Spleen (tissue), 11 donors: Measurements from ENCODE around the gene TRNP1. TPM values are rescaled to one million over a fixed set of nuclear protein-coding genes. Genes with fewer than 3 reads are reported as not detected.

Experiments
- DNase-seq: peaks from one replicate; pipeline ENCODE4 v3.0.0-alpha.2; 2020
- H3K27ac ChIP-seq, 8 donors: fragments of 200-600 bp; sonication (generic) in 7 of 8; 1 replicate in 4 of 8; 2 replicates in 4 of 8; pipeline versions ENCODE4 v1.5.0 to v1.8.0; 2016 to 2021; ENCODE audit warnings: inconsistent platforms in 4 of 8, mild to moderate bottlenecking in 4 of 8, moderate library complexity in 1 of 8
- H3K27me3 ChIP-seq, 7 donors: fragments of 200-600 bp; sonication (generic) in 6 of 7; replicated peaks in 1 of 7; 1 replicate in 4 of 7; 2 replicates in 3 of 7; pipeline versions ENCODE4 v1.5.0 to v1.8.0; 2016 to 2021; ENCODE audit warnings: inconsistent platforms in 3 of 7, mild to moderate bottlenecking in 1 of 7
- H3K36me3 ChIP-seq, 6 donors: fragments of 200-600 bp; sonication (generic) in 5 of 6; 1 replicate in 4 of 6; 2 replicates in 2 of 6; pipeline versions ENCODE4 v1.5.0 to v1.8.0; 2016 to 2021; ENCODE audit warnings: inconsistent platforms in 2 of 6
- H3K4me1 ChIP-seq, 6 donors: fragments of 200-600 bp; sonication (generic) in 5 of 6; 1 replicate in 3 of 6; 2 replicates in 3 of 6; pipeline versions ENCODE4 v1.5.0 to v1.8.0; 2016 to 2021; ENCODE audit warnings: inconsistent platforms in 3 of 6
- H3K4me3 ChIP-seq, 8 donors: fragments of 200-600 bp; sonication (generic) in 7 of 8; 1 replicate in 4 of 8; 2 replicates in 4 of 8; pipeline versions ENCODE4 v1.5.0 to v1.8.0; 2016 to 2021; ENCODE audit warnings: inconsistent platforms in 4 of 8, mild to moderate bottlenecking in 4 of 8, moderate library complexity in 2 of 8
- H3K9me3 ChIP-seq, 8 donors: fragments of 200-600 bp; sonication (generic) in 7 of 8; 1 replicate in 4 of 8; 2 replicates in 4 of 8; pipeline versions ENCODE4 v1.5.0 to v1.8.0; 2016 to 2021; ENCODE audit warnings: inconsistent platforms in 4 of 8
- POLR2A ChIP-seq, 3 donors: fragments of 450-650 bp; IDR thresholded peaks; one replicate each; pipeline ENCODE4 v1.5.1; 2017; ENCODE audit warnings: antibody characterized with exemption in 3 of 3, mild to moderate bottlenecking in 1 of 3
- POLR2AphosphoS5 ChIP-seq, 3 donors: sonication (generic); formaldehyde crosslinking; IDR thresholded peaks; one replicate each; pipeline ENCODE4 v1.5.1; 2017; ENCODE audit warnings: antibody characterized with exemption in 3 of 3
- WGBS, 5 donors: extraction: QIAGEN DNeasy Blood & Tissue Kit in 3 of 5; methylation state at CpG; one replicate each; pipeline versions ENCODE4 v1.1.5 to v1.1.7; 2013 to 2018; 5-methylcytosine and 5-hydroxymethylcytosine counted together
- intact Hi-C: fragments of 100-400 bp; cut with DNase I; formaldehyde crosslinking; loops from one replicate; pipeline ENCODE4 v1.15.0; 2023; ENCODE audit warnings: low total_unique reads
- polyA plus RNA-seq, 3 donors: library from polyadenylated mRNA; stranded (reverse); fragments of 200-250 nt; gene quantifications; one replicate each; pipeline ENCODE4 v1.2.1, GENCODE V29; 2013
- total RNA-seq, 7 donors: library from RNA; depleted of rRNA in 3 of 7; stranded (reverse); fragments of >200 nt in 3 of 7; fragmentation: NEBNext Ultra II Directional in 4 of 7; extraction: Animal tissue kit (Norgen Biotek cat#: 25700) in 4 of 7; gene quantifications; one replicate each; pipeline versions ENCODE4 v1.1.0 to v1.2.1, GENCODE V29; 2016 to 2021
- TF ChIP-seq, protein P1 (sequence below), 11 experiments: fragments of 200-600 bp in 7 of 11; fragments of 450-650 bp in 4 of 11; sonication (generic) in 4 of 11; IDR thresholded peaks in 8 of 11; conservative IDR thresholded peaks in 3 of 11; 1 replicate in 7 of 11; 2 replicates in 4 of 11; pipeline versions ENCODE4 v1.4.0 to v1.8.0; 2016 to 2021; ENCODE audit warnings: antibody characterized with exemption in 11 of 11, inconsistent platforms in 4 of 11, mild to moderate bottlenecking in 1 of 11
- donor health status: healthy with polysubstance abuse.
- donor health status: DM: no; HTN: no; CAD: no; lungs with moderate emphysema.
- donor health status: DM: no; HTN: no; CAD: no.
- donor health status: Bipolar disorder and iron deficiency.
- donor health status: healthy.
- donor health status: DM: no; HTN: no; CAD: no.
- donor health status: DM: yes; HTN: yes; CAD: no.

Gene TRNP1
- total and polyA plus RNA-seq, 10 donors: 3.1 to 18.1 (median 6.5) TPM

DNA sequence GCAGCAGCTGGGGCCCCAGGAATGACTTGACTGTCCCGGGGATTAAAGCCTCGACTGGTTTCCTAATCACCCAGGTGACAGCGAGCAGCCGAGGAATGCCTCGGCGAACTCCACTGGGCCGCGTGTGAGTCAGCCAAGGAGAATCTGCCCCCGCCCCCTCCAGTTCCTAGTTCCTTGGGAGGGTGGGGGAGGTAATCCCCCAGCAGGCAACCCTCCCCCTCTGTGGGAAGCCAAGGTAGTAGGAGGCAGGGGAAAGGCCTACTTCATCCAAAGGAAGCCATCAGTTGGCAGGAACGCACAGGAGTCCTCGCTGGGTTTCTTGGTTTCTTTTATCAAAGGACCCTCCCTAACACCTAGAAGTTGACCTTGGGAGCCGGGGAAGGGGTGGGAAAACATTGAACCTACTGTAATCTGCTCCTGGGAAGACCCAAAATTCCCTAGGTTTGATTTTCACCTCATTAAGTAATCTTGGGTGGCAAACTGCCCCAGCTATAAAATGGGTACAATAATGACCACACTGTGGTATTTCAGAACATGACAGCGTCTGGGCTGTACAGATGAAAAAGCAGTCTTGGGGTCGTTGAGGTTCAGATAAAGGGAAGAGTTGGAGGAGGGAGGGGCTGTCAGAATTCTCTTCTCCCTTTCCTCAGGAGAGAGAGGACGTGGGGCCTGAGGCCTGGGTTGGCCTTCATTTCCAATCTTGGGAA is 17.7 kb downstream of the TRNP1 start:
- intact Hi-C loops: no loop called here
- 67 to 81% (median 73%) methylated on average over 11 to 15 of the region's 15 CpGs for WGBS, 5 donors
- Histone ChIP-seq H3K27me3 (peaks cover 0 to 27% (median 8%) of the 10 kb centered on the region in 7 donors), H3K4me1 (peaks cover 0 to 27% (median 17%) of the 10 kb centered on the region in 6 donors), H3K36me3 (no peaks in the 10 kb centered on the region), H3K4me3 (no peak overlapping the region), H3K27ac (no peak overlapping the region), H3K9me3 (no peaks in the 10 kb centered on the region)
- no peak for TF ChIP-seq POLR2A (IDR thresholded peaks at IDR 0.05)
- no peak for TF ChIP-seq POLR2AphosphoS5 (IDR thresholded peaks at IDR 0.05)
- TF ChIP-seq, protein P1, sequence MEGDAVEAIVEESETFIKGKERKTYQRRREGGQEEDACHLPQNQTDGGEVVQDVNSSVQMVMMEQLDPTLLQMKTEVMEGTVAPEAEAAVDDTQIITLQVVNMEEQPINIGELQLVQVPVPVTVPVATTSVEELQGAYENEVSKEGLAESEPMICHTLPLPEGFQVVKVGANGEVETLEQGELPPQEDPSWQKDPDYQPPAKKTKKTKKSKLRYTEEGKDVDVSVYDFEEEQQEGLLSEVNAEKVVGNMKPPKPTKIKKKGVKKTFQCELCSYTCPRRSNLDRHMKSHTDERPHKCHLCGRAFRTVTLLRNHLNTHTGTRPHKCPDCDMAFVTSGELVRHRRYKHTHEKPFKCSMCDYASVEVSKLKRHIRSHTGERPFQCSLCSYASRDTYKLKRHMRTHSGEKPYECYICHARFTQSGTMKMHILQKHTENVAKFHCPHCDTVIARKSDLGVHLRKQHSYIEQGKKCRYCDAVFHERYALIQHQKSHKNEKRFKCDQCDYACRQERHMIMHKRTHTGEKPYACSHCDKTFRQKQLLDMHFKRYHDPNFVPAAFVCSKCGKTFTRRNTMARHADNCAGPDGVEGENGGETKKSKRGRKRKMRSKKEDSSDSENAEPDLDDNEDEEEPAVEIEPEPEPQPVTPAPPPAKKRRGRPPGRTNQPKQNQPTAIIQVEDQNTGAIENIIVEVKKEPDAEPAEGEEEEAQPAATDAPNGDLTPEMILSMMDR (IDR thresholded peaks at IDR 0.05 in 8 of 11, conservative IDR thresholded peaks at IDR 0.05 in 3 of 11): no peak
- DNase-seq: no peak

DNA sequence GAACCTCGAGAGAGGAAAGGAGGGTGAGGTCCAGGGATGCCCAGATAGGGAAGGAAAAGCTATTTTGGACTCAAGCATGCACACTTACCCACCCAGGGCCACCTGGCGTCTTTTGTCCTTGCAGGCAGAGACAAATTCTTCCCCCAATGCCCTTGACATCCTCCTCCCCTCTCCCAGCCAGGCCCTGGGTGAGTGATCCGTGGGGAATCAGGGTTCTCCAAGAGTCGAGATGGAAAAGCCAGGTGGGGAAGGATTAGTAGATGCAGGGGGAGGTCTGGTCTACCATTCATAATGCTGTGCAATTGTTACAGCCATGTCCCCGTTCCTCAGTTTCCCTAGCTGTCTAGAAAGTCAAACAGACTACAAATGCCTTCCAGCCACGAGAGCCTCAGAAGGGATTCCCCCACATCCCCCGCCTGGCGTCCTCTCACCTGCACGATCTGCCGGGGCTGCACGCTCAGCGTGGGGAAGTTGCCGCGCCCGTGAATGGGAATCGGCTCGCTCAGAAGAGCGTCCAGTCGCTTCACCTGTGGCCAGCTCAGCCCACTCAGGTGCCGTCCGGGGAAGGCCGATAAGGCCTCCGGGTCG is 18.6 kb downstream of the TRNP1 start:
- intact Hi-C loops: no loop called here
- no peaks in the 10 kb centered on the region for H3K9me3 ChIP-seq
- DNase-seq: no peak
- H3K27ac ChIP-seq: peak overlapping the region in 1 of 8 donors; percentile 63
- H3K4me1 ChIP-seq: peaks cover 0 to 27% (median 17%) of the 10 kb centered on the region in 6 donors
- no peak for TF ChIP-seq POLR2A (IDR thresholded peaks at IDR 0.05)
- TF ChIP-seq POLR2AphosphoS5 (IDR thresholded peaks at IDR 0.05): no peak
- TF ChIP-seq, protein P1 (IDR thresholded peaks at IDR 0.05 in 8 of 11, conservative IDR thresholded peaks at IDR 0.05 in 3 of 11): no peak
- WGBS, 5 donors: 20 to 29% (median 21%) methylated on average over 12 to 24 of the region's 24 CpGs
- no peaks in the 10 kb centered on the region for H3K36me3 ChIP-seq
- H3K27me3 ChIP-seq: peaks cover 0 to 27% (median 8%) of the 10 kb centered on the region in 7 donors
- H3K4me3 ChIP-seq: peak overlapping the region in 7 of 8 donors; percentile 25 to 67 (median 39)

GRCh38 chr1:27015260-27015659 is 21.8 kb downstream of the TRNP1 start:
- intact Hi-C loops: no loop called here
- H3K4me3 ChIP-seq: no peak overlapping the region
- H3K4me1 ChIP-seq: peaks cover 0 to 27% (median 17%) of the 10 kb centered on the region in 6 donors
- H3K9me3 ChIP-seq: no peaks in the 10 kb centered on the region
- peaks cover 0 to 27% (median 8%) of the 10 kb centered on the region in 7 donors for H3K27me3 ChIP-seq
- H3K27ac ChIP-seq: no peak overlapping the region
- TF ChIP-seq POLR2A (IDR thresholded peaks at IDR 0.05) (no peak), POLR2AphosphoS5 (IDR thresholded peaks at IDR 0.05) (no peak)
- TF ChIP-seq, protein P1 (IDR thresholded peaks at IDR 0.05 in 8 of 11, conservative IDR thresholded peaks at IDR 0.05 in 3 of 11): no peak
- no peaks in the 10 kb centered on the region for H3K36me3 ChIP-seq
- DNase-seq: no peak
- WGBS, 5 donors: 12 to 47% (median 24%) methylated on average over 2 to 3 of the region's 3 CpGs

- H3K27ac ChIP-seq: no peak overlapping the region
- peaks cover 0 to 27% (median 17%) of the 10 kb centered on the region in 6 donors for H3K4me1 ChIP-seq
- no peaks in the 10 kb centered on the region for H3K9me3 ChIP-seq
- H3K36me3 ChIP-seq: no peaks in the 10 kb centered on the region
- peaks cover 0 to 21% (median 8%) of the 10 kb centered on the region in 7 donors for H3K27me3 ChIP-seq
- WGBS, 5 donors: 96 to 100% (median 97%) methylated on average over 1 of the region's 1 CpG
- TF ChIP-seq POLR2A (IDR thresholded peaks at IDR 0.05): no peak
- no peak for TF ChIP-seq POLR2AphosphoS5 (IDR thresholded peaks at IDR 0.05)
- TF ChIP-seq, protein P1 (IDR thresholded peaks at IDR 0.05 in 8 of 11, conservative IDR thresholded peaks at IDR 0.05 in 3 of 11): no peak
- DNase-seq: no peak
- intact Hi-C loops: no loop called here
- no peak overlapping the region for H3K4me3 ChIP-seq
Observed at GRCh38 chr1:27016376-27016775, 22.9 kb downstream of the TRNP1 start.
